Fibroblast of peridontal ligament (primary cell): Measurements from ENCODE around the gene BCL11A.
"Not testable (repeated sequence)": the region's sequence is repeated elsewhere in the genome, so short reads cannot be mapped to it uniquely, and the experiment has no call there.

ENCODE experiments used
- DNase-seq: peaks from one replicate; pipeline ENCODE4 v3.0.0-alpha.2; 2010; ENCODE audit errors: extremely low read depth

Gene BCL11A

GRCh38 chr2:60437080-60437696 lies 116.3 kb downstream of the BCL11A start:
- no peak for DNase-seq

DNA sequence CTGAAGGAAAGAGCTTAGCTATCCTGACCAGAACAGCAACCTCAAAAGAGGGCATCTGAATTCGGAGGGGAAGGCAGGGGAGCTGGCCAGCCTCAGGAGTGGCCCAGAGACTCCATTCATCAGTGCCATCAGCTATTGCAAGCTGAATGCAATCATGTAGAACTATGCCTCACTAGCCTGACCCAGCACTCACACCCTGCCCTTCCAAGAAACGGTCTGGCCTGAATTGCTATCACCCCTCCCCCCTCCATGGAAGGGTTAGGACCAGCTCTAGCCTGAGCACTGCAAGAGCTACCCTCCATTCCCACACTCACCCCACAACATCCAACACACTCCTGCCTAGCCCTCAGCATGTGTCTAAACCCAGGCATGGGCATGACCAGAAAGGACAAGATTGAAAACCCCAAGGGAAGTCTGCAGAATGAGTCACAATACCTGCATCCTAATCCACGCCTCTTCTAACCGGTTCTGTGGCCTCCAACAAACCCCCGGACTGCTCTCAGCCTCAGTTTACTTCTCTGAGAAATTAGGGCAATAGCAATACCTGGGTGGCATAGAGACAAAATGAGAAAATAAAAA lies 120.3 kb downstream of the BCL11A start:
- no peak for DNase-seq

- no peak for DNase-seq
Observed at GRCh38 chr2:60432035-60432601, 121.3 kb downstream of the BCL11A start.

GRCh38 chr2:60429681-60430080 lies 123.8 kb downstream of the BCL11A start:
- DNase-seq = no peak

DNA sequence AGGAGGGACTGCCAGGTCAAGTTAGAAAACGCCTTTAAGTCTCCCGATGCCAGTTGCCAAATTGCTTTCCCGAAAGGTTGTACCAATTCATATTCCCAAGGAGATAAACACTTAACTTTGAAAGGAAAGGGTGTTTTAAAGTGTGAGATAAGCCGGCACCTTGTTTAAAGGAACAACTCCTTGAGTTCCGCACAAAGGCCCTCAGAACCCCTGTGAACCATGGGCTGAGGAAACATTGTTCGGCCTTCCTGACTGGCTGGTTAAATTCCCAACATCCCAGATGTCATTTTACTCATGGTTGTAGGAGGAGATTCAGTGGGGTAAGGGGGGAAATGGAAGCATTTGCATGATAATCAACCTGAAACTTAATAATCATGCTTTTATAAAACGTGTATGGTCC lies 126.6 kb downstream of the BCL11A start:
- no peak for DNase-seq

- no peak for DNase-seq
Observed at GRCh38 chr2:60426341-60426740, 127.1 kb downstream of the BCL11A start.

DNA sequence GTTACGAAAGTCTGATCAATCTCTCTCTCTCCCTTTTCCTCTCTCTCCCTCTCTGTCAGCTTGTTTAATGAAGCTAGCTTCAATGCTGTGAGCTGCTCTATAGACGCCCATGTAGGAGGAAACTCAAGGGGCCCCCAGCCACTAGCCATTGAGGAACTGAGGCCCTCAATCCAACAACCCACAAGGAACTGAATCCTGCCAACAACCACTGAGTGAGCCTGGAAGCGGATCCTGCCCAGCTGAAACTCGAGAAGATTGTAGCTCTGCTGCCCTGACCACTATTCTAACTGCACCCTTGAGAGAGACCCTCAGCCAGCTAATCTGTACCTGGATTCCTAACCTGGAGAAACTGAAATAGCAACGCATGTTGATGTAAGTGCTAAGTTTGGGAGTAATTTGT lies 129.2 kb downstream of the BCL11A start:
- no peak for DNase-seq

DNA sequence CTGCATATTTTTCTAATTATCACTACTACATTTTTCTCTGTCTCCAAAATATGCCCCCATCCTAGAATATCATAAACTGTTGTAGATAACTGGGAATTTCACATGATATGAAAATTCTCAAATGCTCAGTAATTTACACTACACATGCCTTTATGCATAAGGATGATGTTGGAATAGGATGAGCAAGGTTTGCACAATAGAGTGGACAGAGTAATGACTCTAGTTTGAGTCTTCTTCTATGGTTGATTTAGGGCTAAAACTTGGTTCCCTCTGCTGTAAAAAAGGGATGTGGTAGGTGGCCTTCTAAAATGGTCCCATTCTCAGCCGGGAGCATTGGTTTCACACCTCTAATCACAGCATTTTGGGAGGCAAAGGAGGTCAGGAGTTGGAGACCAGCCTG lies 129.9 kb downstream of the BCL11A start:
- DNase-seq = no peak

- DNase-seq = no peak
Observed at GRCh38 chr2:60422826-60423483, 130.5 kb downstream of the BCL11A start.

- not testable (repeated sequence) for DNase-seq
Observed at GRCh38 chr2:60417210-60417609, 136.2 kb downstream of the BCL11A start.

GRCh38 chr2:60416221-60417008 lies 137.0 kb downstream of the BCL11A start:
- no peak for DNase-seq

- no peak for DNase-seq
Observed at GRCh38 chr2:60415814-60416213, 137.6 kb downstream of the BCL11A start.

GRCh38 chr2:60414495-60415138 lies 138.8 kb downstream of the BCL11A start:
- DNase-seq = peak; percentile 68

- DNase-seq = no peak
Observed at GRCh38 chr2:60413814-60414168, 139.7 kb downstream of the BCL11A start.

- DNase-seq = no peak
Observed at GRCh38 chr2:60413069-60413813, 140.2 kb downstream of the BCL11A start.

DNA sequence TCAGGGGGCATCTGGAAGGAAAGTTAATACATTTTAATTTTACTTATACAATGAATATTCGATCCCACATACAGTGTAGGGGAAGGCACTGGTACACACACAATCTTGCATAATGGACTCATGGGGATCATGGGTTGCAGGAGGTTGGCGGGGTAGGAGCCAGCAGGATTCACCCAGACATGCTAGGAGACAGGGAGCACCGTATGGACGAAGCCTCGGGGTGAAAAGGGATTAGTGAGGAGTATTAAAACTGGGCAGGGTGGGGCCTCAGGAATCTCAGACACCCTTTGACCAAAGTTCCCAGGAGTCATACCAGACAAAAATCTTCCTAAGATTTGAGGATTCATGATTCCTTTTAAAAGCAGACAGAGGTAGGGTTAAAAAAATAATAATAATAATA lies 140.8 kb downstream of the BCL11A start:
- no peak for DNase-seq

- no peak for DNase-seq
Observed at GRCh38 chr2:60412027-60412426, 141.4 kb downstream of the BCL11A start.

- peak; percentile 63 for DNase-seq
Observed at GRCh38 chr2:60411295-60411694, 142.2 kb downstream of the BCL11A start.

DNA sequence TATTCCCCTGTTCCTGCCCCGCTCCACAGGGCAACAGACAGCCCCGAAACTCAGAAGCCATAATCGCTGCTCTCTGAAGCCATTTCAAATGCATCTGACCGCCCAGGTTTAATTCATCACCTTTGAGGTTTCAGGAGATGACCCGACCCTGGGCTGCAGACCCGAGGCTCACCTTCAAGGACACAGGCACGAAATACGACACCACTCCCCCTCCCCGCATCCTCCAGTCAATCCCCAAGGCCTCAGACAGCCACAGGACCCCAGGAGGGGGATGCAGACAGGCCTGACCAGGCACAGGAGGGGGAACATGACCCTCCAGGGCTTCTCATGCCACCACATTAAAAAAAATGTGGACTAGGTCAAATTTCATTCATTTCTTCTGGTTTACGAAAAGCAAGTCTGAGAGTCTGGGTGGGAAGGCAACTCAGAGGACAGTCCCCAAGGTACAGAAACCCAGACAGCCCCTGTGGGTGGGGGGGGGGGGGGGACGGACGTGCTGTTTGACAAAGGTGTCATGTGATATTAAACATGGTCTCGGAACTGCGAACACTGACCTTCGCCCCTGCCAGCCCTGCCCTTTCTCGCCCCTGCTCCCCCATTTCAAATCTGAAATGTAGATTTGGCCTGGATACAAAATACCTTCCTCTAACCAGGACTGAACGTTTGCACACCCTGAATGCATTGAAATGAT lies 142.9 kb downstream of the BCL11A start:
- DNase-seq = no peak

DNA sequence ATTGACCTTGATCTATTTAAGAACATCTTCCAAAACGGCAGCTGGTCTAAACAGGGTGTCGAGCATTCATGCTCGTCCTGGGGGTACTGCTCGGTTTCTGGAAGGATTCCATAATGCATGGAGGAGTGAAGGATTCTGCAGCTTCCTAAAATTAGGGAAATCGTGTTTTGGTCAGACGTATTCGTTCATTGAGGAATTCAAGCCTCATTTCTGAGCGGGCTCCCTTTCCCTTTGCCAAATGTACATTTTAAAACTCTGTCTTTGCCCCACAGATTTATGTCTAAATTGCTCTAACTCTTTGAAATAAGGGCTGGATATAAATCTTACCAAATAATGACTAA lies 144.0 kb downstream of the BCL11A start:
- no peak for DNase-seq
